Bone marrow (tissue), 2 donors: ENCODE measurements around the gene RPL3.

ENCODE experiments used
- DNase-seq, 2 donors: peaks; one replicate each; lab custom pipeline; 2025; lab: John Stamatoyannopoulos, UW

RPL3 gene

GRCh38 chr22:39317084-39317774 lies 2.2 kb downstream of the RPL3 start:
- no peak for DNase-seq

- peak; percentile 50 to 79 for DNase-seq
These were observed 2.9 kb downstream of the RPL3 start for GRCh38 chr22:39316440-39317083.

- no peak for DNase-seq
These were observed 4.0 kb downstream of the RPL3 start for GRCh38 chr22:39315389-39315788.

- no peak for DNase-seq
These were observed 5.0 kb downstream of the RPL3 start for GRCh38 chr22:39314251-39314971.

- no peak for DNase-seq
These were observed 6.0 kb downstream of the RPL3 start for GRCh38 chr22:39313258-39314001.

- no peak for DNase-seq
These were observed 7.0 kb downstream of the RPL3 start for GRCh38 chr22:39312410-39312809.

GRCh38 chr22:39311592-39312400 lies 7.6 kb downstream of the RPL3 start:
- no peak for DNase-seq

GRCh38 chr22:39309881-39310714 lies 9.3 kb downstream of the RPL3 start:
- DNase-seq = no peak

GRCh38 chr22:39309364-39309861 lies 10.0 kb downstream of the RPL3 start:
- DNase-seq = no peak

GRCh38 chr22:39308614-39309363 lies 10.6 kb downstream of the RPL3 start:
- DNase-seq = peak in 1 of 2 donors; percentile 39

- peak in 1 of 2 donors; percentile 39 for DNase-seq
These were observed 12.7 kb downstream of the RPL3 start for GRCh38 chr22:39306456-39307361.

GRCh38 chr22:39303892-39304671 lies 15.3 kb downstream of the RPL3 start:
- DNase-seq = no peak

GRCh38 chr22:39303358-39303757 lies 16.1 kb downstream of the RPL3 start:
- no peak for DNase-seq

GRCh38 chr22:39302431-39302960 lies 16.9 kb downstream of the RPL3 start:
- DNase-seq = no peak

GRCh38 chr22:39301926-39302325 lies 17.5 kb downstream of the RPL3 start:
- no peak for DNase-seq

- DNase-seq = no peak
These were observed 18.3 kb downstream of the RPL3 start for GRCh38 chr22:39301108-39301507.

- DNase-seq = peak in 1 of 2 donors; percentile 50
These were observed 19.1 kb downstream of the RPL3 start for GRCh38 chr22:39300186-39300830.
